HCT116 (cell line): Measurements from ENCODE around the gene PNMA8C. TPM values are rescaled to one million over a fixed set of nuclear protein-coding genes. Genes with fewer than 3 reads are reported as not detected.

ENCODE experiments used
- ATAC-seq: fragments of 200-7000 bp; cut with Tn5 transposase; 2 replicates; pipeline ENCODE4 v1.9.1; 2020; ENCODE audit warnings: mild to moderate bottlenecking, moderate library complexity
- BruUV-seq: library from RNA; stranded (reverse); fragments of 400-500 nt; replicated peaks from 2 replicates; lab custom pipeline; 2021; lab: Mats Ljungman, UMichigan
- CTCF ChIA-PET: fragments of 300-600 bp; sonication (Branson Sonifier 250); formaldehyde crosslinking; loops from one replicate; lab custom pipeline; 2021; ENCODE audit warnings: antibody characterized with exemption; lab: Charles Lee
- POLR2A ChIA-PET: fragments of 300-600, 350-600 bp; sonication (Branson Sonifier 250); formaldehyde crosslinking; loops from one replicate; lab custom pipeline; 2021; ENCODE audit warnings: antibody characterized with exemption; lab: Charles Lee
- RAD21 ChIA-PET, 2 experiments: fragments of 300-600 bp; sonication (Branson Sonifier 250); formaldehyde crosslinking; loops; one replicate each; lab custom pipeline; 2023; ENCODE audit warnings: low total read pairs in 2 of 2; ENCODE audit not compliant: uncharacterized antibody in 2 of 2, unreplicated experiment in 2 of 2, low non-redundant PET in 1 of 2; lab: Charles Lee
- DNase-seq: peaks from one replicate; pipeline ENCODE4 v3.0.0-alpha.2; 2010; ENCODE audit warnings: low read depth, low spot score
- H2AFZ ChIP-seq: fragments of 200-600 bp; shearing (Covaris generic), sonication (generic); 2 replicates; pipeline ENCODE4 v1.6.1; 2017; ENCODE audit warnings: low read depth, mixed run types, mixed read lengths, antibody characterized with exemption, low read length; ENCODE audit not compliant: poor library complexity, severe bottlenecking
- H3K27ac ChIP-seq: 2 replicates; pipeline ENCODE4 v1.5.1; 2012; ENCODE audit warnings: low read depth, low read length
- H3K27me3 ChIP-seq: fragments of 200-600 bp; sonication (generic); 2 replicates; pipeline ENCODE4 v1.6.1; 2016; ENCODE audit warnings: mixed run types, low read length, mixed read lengths; ENCODE audit not compliant: insufficient read depth
- H3K36me3 ChIP-seq, 2 experiments: fragments of 200-500 bp in 1 of 2; fragments of 200-600 bp in 1 of 2; sonication (Bioruptor generic) in 1 of 2; sonication (generic) in 1 of 2; 2 replicates each; pipeline versions ENCODE4 v1.5.1 to v1.6.1; 2014 to 2016; ENCODE audit warnings: low read length in 2 of 2, inconsistent platforms in 1 of 2, mixed read lengths in 1 of 2, mixed run types in 1 of 2; ENCODE audit not compliant: insufficient read depth in 2 of 2, control insufficient read depth in 1 of 2
- H3K4me1 ChIP-seq, 2 experiments: fragments of 200-600 bp in 1 of 2; sonication (generic) in 1 of 2; 2 replicates each; pipeline versions ENCODE4 v1.5.1 to v1.6.1; 2012 to 2017; ENCODE audit warnings: low read length in 2 of 2, inconsistent platforms in 1 of 2, mild to moderate bottlenecking in 1 of 2, mixed read lengths in 1 of 2, mixed run types in 1 of 2, moderate library complexity in 1 of 2; ENCODE audit not compliant: insufficient read depth in 2 of 2, control insufficient read depth in 1 of 2
- H3K4me2 ChIP-seq: fragments of 200-600 bp; sonication (generic); 2 replicates; pipeline ENCODE4 v1.6.1; 2017; ENCODE audit warnings: mixed run types, low read length, mixed read lengths
- H3K4me3 ChIP-seq, 2 experiments: fragments of 200-600 bp in 1 of 2; sonication (generic) in 1 of 2; replicated peaks in 1 of 2; 2 replicates each; pipeline ENCODE4 v1.5.1; 2011 to 2016; ENCODE audit warnings: low read length in 2 of 2, control low read depth in 1 of 2, low read depth in 1 of 2, mild to moderate bottlenecking in 1 of 2, mixed read lengths in 1 of 2, mixed run types in 1 of 2
- H3K79me2 ChIP-seq: fragments of 200-600 bp; sonication (generic); 2 replicates; pipeline ENCODE4 v1.6.1; 2017; ENCODE audit warnings: mild to moderate bottlenecking, mixed run types, low read length, moderate library complexity, mixed read lengths; ENCODE audit not compliant: insufficient read depth
- H3K9ac ChIP-seq: fragments of 200-600 bp; sonication (generic); 2 replicates; pipeline ENCODE4 v1.6.1; 2016; ENCODE audit warnings: low read length, mixed read lengths
- H3K9me2 ChIP-seq: fragments of 200-600 bp; sonication (generic), shearing (Covaris generic); 2 replicates; pipeline ENCODE4 v1.6.1; 2017; ENCODE audit warnings: mixed run types, mild to moderate bottlenecking, moderate library complexity; ENCODE audit not compliant: insufficient read depth
- H3K9me3 ChIP-seq, 2 experiments: fragments of 200-500 bp in 1 of 2; fragments of 200-600 bp in 1 of 2; sonication (Bioruptor generic) in 1 of 2; sonication (generic) in 1 of 2; 2 replicates each; pipeline ENCODE4 v1.6.1; 2014 to 2017; ENCODE audit warnings: low read length in 2 of 2, mixed read lengths in 2 of 2, inconsistent platforms in 1 of 2, low read depth in 1 of 2, mild to moderate bottlenecking in 1 of 2, mixed run types in 1 of 2, moderate library complexity in 1 of 2; ENCODE audit not compliant: control insufficient read depth in 1 of 2, insufficient read depth in 1 of 2
- H4K20me1 ChIP-seq: fragments of 200-600 bp; sonication (generic), shearing (Covaris generic); 2 replicates; pipeline ENCODE4 v1.6.1; 2017; ENCODE audit warnings: mixed run types, mild to moderate bottlenecking, moderate library complexity; ENCODE audit not compliant: insufficient read depth
- CBX3 ChIP-seq: IDR thresholded peaks from 2 replicates; pipeline ENCODE4 v1.6.1; 2012; ENCODE audit warnings: low read depth
- CEBPB ChIP-seq: IDR thresholded peaks from 2 replicates; pipeline ENCODE4 v1.6.1; 2012; ENCODE audit warnings: low read depth
- EZH2 ChIP-seq: fragments of 200-600 bp; sonication (generic); IDR thresholded peaks from 2 replicates; pipeline ENCODE4 v1.6.1; 2017; ENCODE audit warnings: antibody characterized with exemption, mixed run types
- POLR2A ChIP-seq: IDR thresholded peaks from 2 replicates; pipeline ENCODE4 v1.7.0; 2011; ENCODE audit warnings: borderline replicate concordance; ENCODE audit not compliant: insufficient read depth, insufficient read length; ENCODE audit errors: extremely low read depth
- SIN3A ChIP-seq: IDR thresholded peaks from 2 replicates; pipeline ENCODE4 v1.6.1; 2012; ENCODE audit warnings: low read depth
- YY1 ChIP-seq: IDR thresholded peaks from 2 replicates; pipeline ENCODE4 v1.6.1; 2011; ENCODE audit warnings: low read length, low read depth, moderate library complexity, mild to moderate bottlenecking; ENCODE audit not compliant: insufficient replicate concordance; ENCODE audit errors: extremely low read depth
- intact Hi-C: fragments of 100-400 bp; cut with micrococcal nuclease; formaldehyde crosslinking; loops from 2 replicates; pipeline ENCODE4 v1.10.0; 2022
- total RNA-seq: library from RNA; stranded (reverse); gene quantifications from one replicate; pipeline ENCODE4 v1.2.1, GENCODE V29; 2021; ENCODE audit not compliant: unreplicated experiment
- TF ChIP-seq, protein P1 (sequence below): IDR thresholded peaks from 2 replicates; pipeline ENCODE4 v1.6.1; 2012; ENCODE audit warnings: low read depth
- TF ChIP-seq, protein P2 (sequence below): IDR thresholded peaks from 2 replicates; pipeline ENCODE4 v1.6.1; 2012

Gene PNMA8C
- total RNA-seq, 1 experiment from 2014 or later: not detected

DNA sequence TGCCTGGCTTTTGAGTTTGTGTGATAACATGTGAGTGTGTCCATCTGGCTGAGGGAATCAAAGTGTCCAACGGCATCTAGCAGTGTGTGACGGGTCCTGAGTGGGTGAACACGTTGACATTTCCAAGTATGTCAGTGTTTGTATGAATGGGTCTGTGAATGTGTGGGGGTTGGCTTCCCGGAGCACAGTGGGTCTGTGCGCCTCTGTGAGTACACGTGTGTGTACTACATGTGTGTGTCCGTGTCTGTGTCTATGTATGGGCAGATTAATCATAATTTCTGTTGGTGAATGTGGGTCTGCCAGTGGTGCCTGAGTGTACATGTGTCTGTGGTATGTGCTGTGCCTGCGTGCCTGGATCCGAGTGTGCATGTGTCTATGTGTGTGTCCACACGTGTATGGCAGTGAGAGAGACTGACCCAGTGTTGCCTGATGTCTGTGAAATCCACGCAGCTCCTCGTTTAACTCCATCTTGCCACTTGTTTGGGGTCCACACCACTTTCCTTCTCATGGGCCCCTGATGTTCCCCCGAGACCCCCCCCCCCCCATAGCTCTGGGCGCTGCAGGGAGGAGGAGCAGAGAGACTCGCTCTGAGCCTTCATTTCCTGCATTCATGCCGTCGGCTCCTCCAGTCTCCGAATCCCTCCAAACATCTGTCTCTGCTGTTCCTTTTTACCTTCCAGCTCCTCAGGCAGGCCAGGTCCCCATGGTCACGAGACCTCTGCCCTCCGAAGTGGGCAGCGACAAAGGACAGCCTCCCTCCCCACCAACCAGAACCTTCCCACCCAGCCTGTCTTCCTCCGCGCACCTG, 20.7 kb downstream of the PNMA8C start:
- H3K9ac ChIP-seq: no peak overlapping the region
- no peak for DNase-seq
- intact Hi-C loops: no loop called here

More for the DNA sequence above, 20.7 kb downstream of the PNMA8C start:
- Histone ChIP-seq H3K27ac (no peak overlapping the region), H3K4me3 (no peak overlapping the region), H3K4me2 (no peak overlapping the region), H3K9me3 (no peaks in the 10 kb centered on the region), H3K4me1 (no peaks in the 10 kb centered on the region), H3K36me3 (no peaks in the 10 kb centered on the region), H3K27me3 (no peaks in the 10 kb centered on the region), H4K20me1 (no peaks in the 10 kb centered on the region), H3K79me2 (no peaks in the 10 kb centered on the region), H2AFZ (no peak overlapping the region), H3K9me2 (no peaks in the 10 kb centered on the region)
- ChIA-PET CTCF (no interaction called here), POLR2A (no interaction called here), RAD21 (no interaction called here)
- no TSS peak for BruUV-seq
- ATAC-seq: no peak
- TF ChIP-seq, protein P1, sequence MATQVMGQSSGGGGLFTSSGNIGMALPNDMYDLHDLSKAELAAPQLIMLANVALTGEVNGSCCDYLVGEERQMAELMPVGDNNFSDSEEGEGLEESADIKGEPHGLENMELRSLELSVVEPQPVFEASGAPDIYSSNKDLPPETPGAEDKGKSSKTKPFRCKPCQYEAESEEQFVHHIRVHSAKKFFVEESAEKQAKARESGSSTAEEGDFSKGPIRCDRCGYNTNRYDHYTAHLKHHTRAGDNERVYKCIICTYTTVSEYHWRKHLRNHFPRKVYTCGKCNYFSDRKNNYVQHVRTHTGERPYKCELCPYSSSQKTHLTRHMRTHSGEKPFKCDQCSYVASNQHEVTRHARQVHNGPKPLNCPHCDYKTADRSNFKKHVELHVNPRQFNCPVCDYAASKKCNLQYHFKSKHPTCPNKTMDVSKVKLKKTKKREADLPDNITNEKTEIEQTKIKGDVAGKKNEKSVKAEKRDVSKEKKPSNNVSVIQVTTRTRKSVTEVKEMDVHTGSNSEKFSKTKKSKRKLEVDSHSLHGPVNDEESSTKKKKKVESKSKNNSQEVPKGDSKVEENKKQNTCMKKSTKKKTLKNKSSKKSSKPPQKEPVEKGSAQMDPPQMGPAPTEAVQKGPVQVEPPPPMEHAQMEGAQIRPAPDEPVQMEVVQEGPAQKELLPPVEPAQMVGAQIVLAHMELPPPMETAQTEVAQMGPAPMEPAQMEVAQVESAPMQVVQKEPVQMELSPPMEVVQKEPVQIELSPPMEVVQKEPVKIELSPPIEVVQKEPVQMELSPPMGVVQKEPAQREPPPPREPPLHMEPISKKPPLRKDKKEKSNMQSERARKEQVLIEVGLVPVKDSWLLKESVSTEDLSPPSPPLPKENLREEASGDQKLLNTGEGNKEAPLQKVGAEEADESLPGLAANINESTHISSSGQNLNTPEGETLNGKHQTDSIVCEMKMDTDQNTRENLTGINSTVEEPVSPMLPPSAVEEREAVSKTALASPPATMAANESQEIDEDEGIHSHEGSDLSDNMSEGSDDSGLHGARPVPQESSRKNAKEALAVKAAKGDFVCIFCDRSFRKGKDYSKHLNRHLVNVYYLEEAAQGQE: no peak
- no peak for TF ChIP-seq YY1
- no peak for TF ChIP-seq SIN3A
- no peak for TF ChIP-seq CBX3
- TF ChIP-seq EZH2: no peak
- TF ChIP-seq, protein P2, sequence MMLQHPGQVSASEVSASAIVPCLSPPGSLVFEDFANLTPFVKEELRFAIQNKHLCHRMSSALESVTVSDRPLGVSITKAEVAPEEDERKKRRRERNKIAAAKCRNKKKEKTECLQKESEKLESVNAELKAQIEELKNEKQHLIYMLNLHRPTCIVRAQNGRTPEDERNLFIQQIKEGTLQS: no peak
- TF ChIP-seq CEBPB: no peak
- TF ChIP-seq POLR2A: no peak
